ENCODE measurements around the gene PACRG. TPM values are rescaled to one million over a fixed set of nuclear protein-coding genes. Genes with fewer than 3 reads are reported as not detected.

The PACRG gene
- total and polyA plus RNA-seq, 2 of the 8 experiments (the other 6 are each of a cell fraction or from before 2014, with no cell fraction given), result 0.44 to 0.54 TPM

DNA sequence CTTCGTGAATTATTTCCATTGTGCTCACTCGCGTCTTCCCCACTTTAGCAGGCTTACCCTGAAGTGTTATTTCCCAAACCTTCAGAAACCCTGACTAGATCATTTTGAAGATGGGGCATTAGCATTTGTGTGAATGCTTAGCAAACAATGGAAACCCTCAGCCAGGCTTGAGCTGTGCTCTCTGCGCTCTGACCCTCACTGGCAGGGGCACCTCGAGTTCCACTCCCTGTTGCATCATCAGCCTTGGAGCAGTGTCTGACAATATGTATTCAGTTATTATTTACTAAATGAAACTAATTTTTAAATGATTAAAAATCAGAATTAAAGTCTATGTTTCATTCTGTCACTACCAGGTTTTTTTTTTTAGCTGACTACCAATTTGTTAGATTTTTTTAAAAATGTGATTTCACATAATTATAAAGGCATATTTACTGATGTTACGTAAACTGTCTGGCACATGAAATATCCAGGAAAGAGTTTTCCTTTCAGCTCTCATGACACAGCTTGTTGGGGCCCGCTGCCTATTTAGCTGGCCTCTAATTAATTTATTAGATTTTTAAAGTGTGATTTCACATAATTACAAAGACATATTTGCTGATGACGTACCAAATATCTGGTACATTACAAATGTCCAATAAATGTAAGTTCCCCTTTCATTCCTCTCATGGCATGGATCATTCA lies 155.2 kb downstream of the PACRG start:
- H3K4me1 ChIP-seq (replicated peaks in 1 of 4; ENCODE audit: control insufficient read depth in 3 of 4, insufficient read depth in 4 of 4, low read length in 3 of 4), result no peaks in the 10 kb centered on the region
- H3K9me3 ChIP-seq (ENCODE audit: insufficient read depth in 2 of 2, low read depth in 1 of 2, low read length in 1 of 2), result peaks cover 0 to 2% of the 10 kb centered on the region in 2 experiments; a peak in 1 of 4 replicates
- no peak overlapping the region for H2BK5ac ChIP-seq (ENCODE audit: low read depth, low read length)
- H2BK15ac ChIP-seq (ENCODE audit: low read length), result no peak overlapping the region
- H3K14ac ChIP-seq (ENCODE audit: insufficient read length), result no peak overlapping the region
- no peaks in the 10 kb centered on the region for H3K23me2 ChIP-seq (ENCODE audit: low read depth, low read length)
- no peak overlapping the region for H2AK5ac ChIP-seq (ENCODE audit: low read depth, low read length)
- H3K9ac ChIP-seq (replicated peaks in 1 of 4; ENCODE audit: extremely low read depth in 1 of 4, low read depth in 3 of 4, low read length in 3 of 4), result no peak overlapping the region
- no peak overlapping the region for H3K56ac ChIP-seq (replicated peaks; ENCODE audit: insufficient read length, low read depth, low read length)
- no peak overlapping the region; the same call in 1 of the 2 replicates for H3K18ac ChIP-seq (ENCODE audit: extremely low read depth, low read length)
- DNase-seq (ENCODE audit: low read depth in 1 of 2, low spot score in 2 of 2), result no peak
- no peaks in the 10 kb centered on the region for H3K36me3 ChIP-seq (ENCODE audit: control insufficient read depth in 2 of 4, insufficient read depth in 4 of 4, low read length in 3 of 4)
- ChIA-PET POLR2A (ENCODE audit: partially characterized antibody) (no interaction called here), CTCF (ENCODE audit: partially characterized antibody) (interaction anchor here (1.0 to 1.1 kb wide), 2 partner anchors 25 to 32 kb away, joined by 3 read pairs; no protein-coding TSS in a partner anchor)
- no peaks in the 10 kb centered on the region for H3K79me1 ChIP-seq (ENCODE audit: low read depth, low read length)
- H3K4ac ChIP-seq (replicated peaks; ENCODE audit: insufficient read length, low read depth, low read length), result no peak overlapping the region
- H2BK12ac ChIP-seq (ENCODE audit: low read depth, low read length), result no peak overlapping the region
- no peak overlapping the region for H2BK120ac ChIP-seq (replicated peaks; ENCODE audit: low read depth, low read length)
- no peak for FAIRE-seq
- no peak overlapping the region for H2AFZ ChIP-seq (ENCODE audit: low read length)
- no peak overlapping the region for H4K5ac ChIP-seq (ENCODE audit: insufficient read length, low read depth, low read length)
- no peaks in the 10 kb centered on the region for H3K79me2 ChIP-seq (ENCODE audit: control insufficient read depth in 1 of 2, insufficient read depth in 2 of 2, low read length in 2 of 2)
- no peak overlapping the region for H4K91ac ChIP-seq (replicated peaks; ENCODE audit: insufficient read length, low read length)
- no peaks in the 10 kb centered on the region for H3K27me3 ChIP-seq (replicated peaks in 1 of 4; ENCODE audit: control insufficient read depth in 3 of 4, extremely low read depth in 1 of 4, insufficient read depth in 3 of 4, low read length in 3 of 4)
- no peak overlapping the region for H3K27ac ChIP-seq (ENCODE audit: low read depth, low read length)
- no peak overlapping the region for H2BK20ac ChIP-seq (ENCODE audit: low read length)
- no peak overlapping the region for H4K8ac ChIP-seq (ENCODE audit: extremely low read depth, insufficient read depth, low read length)
- TF ChIP-seq BCL11A (IDR thresholded peaks at IDR 0.05; ENCODE audit: low read depth in 2 of 2, low read length in 2 of 2), result no peak
- no peak for TF ChIP-seq CHD1 (IDR thresholded peaks at IDR 0.05; ENCODE audit: low read depth, low read length)
- no peak for TF ChIP-seq PHF8 (conservative IDR thresholded peaks at IDR 0.05; ENCODE audit: low read depth, low read length)
- TF ChIP-seq ATF3 (IDR thresholded peaks at IDR 0.05; ENCODE audit: insufficient read depth, low read depth, low read length), result peak; percentile 64; the same call in 1 of the 2 replicates
- no peak for TF ChIP-seq JUN (IDR thresholded peaks at IDR 0.05; ENCODE audit: low read depth, low read length)
- peak; percentile 68 for TF ChIP-seq CEBPB (IDR thresholded peaks at IDR 0.05; ENCODE audit: low read depth, low read length)
- TF ChIP-seq SAP30 (IDR thresholded peaks at IDR 0.05; ENCODE audit: insufficient read depth, insufficient replicate concordance, low read length), result no peak
- no peak for TF ChIP-seq CTCF (IDR thresholded peaks at IDR 0.05; ENCODE audit: control extremely low read depth in 1 of 3, insufficient read depth in 1 of 3, low read depth in 1 of 3, low read length in 3 of 3)
- TF ChIP-seq RXRA (IDR thresholded peaks at IDR 0.05; ENCODE audit: insufficient read depth, low read depth, low read length), result no peak
- H3K4me2 ChIP-seq (ENCODE audit: insufficient read depth in 1 of 2, low read depth in 2 of 2, low read length in 2 of 2), result no peak overlapping the region
- H4K20me1 ChIP-seq (replicated peaks in 1 of 2; ENCODE audit: control insufficient read depth in 1 of 2, insufficient read depth in 2 of 2, low read length in 2 of 2), result no peaks in the 10 kb centered on the region
- H3K4me3 ChIP-seq (ENCODE audit: extremely low read depth in 1 of 4, insufficient read depth in 2 of 4, low read depth in 3 of 4, low read length in 4 of 4), result no peak overlapping the region
- H3K23ac ChIP-seq (ENCODE audit: insufficient read length), result no peak overlapping the region
- WGBS, 2 experiments (ENCODE audit: extremely low coverage in 1 of 2, insufficient coverage in 1 of 2, insufficient read length in 1 of 2, insufficient replicate concordance in 2 of 2, low coverage in 1 of 2, low lambda C conversion rate in 2 of 2, missing lambda C conversion rate in 1 of 2), result 93% methylated on average over 8 of the region's 8 CpGs; no CpG with 5 or more reads in 1 of the 2 experiments
